Right lobe of liver (tissue), 6 donors: ENCODE measurements around the gene SUCLG2. TPM values are rescaled to one million over a fixed set of nuclear protein-coding genes. Genes with fewer than 3 reads are reported as not detected.

Experiments
- ATAC-seq, 4 donors: fragments of 200-7000 bp; cut with Tn5 transposase; one replicate each; pipeline ENCODE4 v1.9.1; 2020; ENCODE audit warnings: mild to moderate bottlenecking in 4 of 4, moderate library complexity in 4 of 4
- DNase-seq, 3 donors: peaks; one replicate each; pipeline ENCODE4 v3.0.0-alpha.2; 2020
- H3K27ac ChIP-seq, 3 donors: fragments of 200-600 bp; one replicate each; pipeline ENCODE4 v1.8.0; 2022
- H3K27me3 ChIP-seq, 2 donors: fragments of 200-600 bp; one replicate each; pipeline ENCODE4 v1.8.0; 2022
- H3K36me3 ChIP-seq, 4 donors: fragments of 200-600 bp; sonication (generic) in 1 of 4; one replicate each; pipeline versions ENCODE4 v1.5.1 to v1.8.0; 2017 to 2022; ENCODE audit warnings: control low read depth in 1 of 4
- H3K4me1 ChIP-seq, 4 donors: fragments of 200-600 bp; sonication (generic) in 1 of 4; one replicate each; pipeline versions ENCODE4 v1.5.1 to v1.8.0; 2017 to 2022; ENCODE audit warnings: control low read depth in 1 of 4
- H3K4me3 ChIP-seq, 3 donors: fragments of 200-600 bp; one replicate each; pipeline ENCODE4 v1.8.0; 2022
- H3K9me3 ChIP-seq, 4 donors: fragments of 200-600 bp; sonication (generic) in 1 of 4; one replicate each; pipeline versions ENCODE4 v1.5.1 to v1.8.0; 2017 to 2022; ENCODE audit warnings: control low read depth in 1 of 4
- POLR2A ChIP-seq: fragments of 450-650 bp; IDR thresholded peaks from one replicate; pipeline ENCODE4 v1.6.1; 2017; ENCODE audit warnings: antibody characterized with exemption, mild to moderate bottlenecking
- WGBS: methylation state at CpG from one replicate; pipeline ENCODE4 v1.1.6; 2018; ENCODE audit warnings: low coverage, low lambda C conversion rate; ENCODE audit not compliant: insufficient coverage; ENCODE audit errors: missing lambda C conversion rate; 5-methylcytosine and 5-hydroxymethylcytosine counted together
- intact Hi-C, 2 donors: fragments of 100-400 bp; cut with DNase I; formaldehyde crosslinking; loops; one replicate each; pipeline versions ENCODE4 v1.11.2 to v1.14.1; 2022
- total RNA-seq, 6 experiments: library from RNA; depleted of rRNA in 2 of 6; stranded (reverse); fragments of >200 nt in 2 of 6; fragmentation: NEBNext Ultra II Directional in 3 of 6; extraction: Animal tissue kit (Norgen Biotek cat#: 25700) in 3 of 6; gene quantifications; one replicate each; pipeline versions ENCODE4 v1.1.0 to v1.2.4, GENCODE V29; 2016 to 2023
- TF ChIP-seq, protein P1 (sequence below), 4 donors: fragments of 200-600 bp in 3 of 4; fragments of 450-650 bp in 1 of 4; IDR thresholded peaks; one replicate each; pipeline versions ENCODE4 v1.5.1 to v1.8.0; 2016 to 2022; ENCODE audit warnings: antibody characterized with exemption in 4 of 4, mild to moderate bottlenecking in 2 of 4
- donor health status: DM: no; HTN: yes; CAD: no.
- donor health status: DM: no; HTN: no; CAD: no.
- donor health status: DM: no; HTN: no; CAD: no.
- donor health status: DM: no; HTN: yes; CAD: no.
- donor health status: DM: no; HTN: yes; CAD: no.

SUCLG2 gene
- total RNA-seq, 6 experiments from 2014 or later: 138 to 167 (median 158) TPM

DNA sequence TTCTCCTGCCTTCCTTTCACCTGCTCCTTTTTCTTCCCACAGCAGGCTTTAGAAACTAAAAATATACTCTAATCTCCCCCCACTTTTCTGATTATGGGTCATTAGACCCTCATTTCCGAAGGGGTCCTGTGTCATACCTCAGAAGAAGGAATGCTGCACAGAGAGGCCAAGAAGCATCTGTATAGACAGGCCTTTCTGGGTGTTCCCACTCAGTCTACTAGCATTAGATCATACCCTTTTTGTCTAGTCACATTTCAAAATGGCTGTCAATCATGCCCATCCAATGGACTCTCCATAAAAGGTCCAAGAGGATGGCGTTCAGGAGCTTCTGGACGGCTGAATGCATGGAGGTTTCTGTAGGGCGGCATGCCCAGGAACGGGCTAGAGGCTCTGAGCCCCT is 192.2 kb downstream of the SUCLG2 start:
- TF ChIP-seq, protein P1, sequence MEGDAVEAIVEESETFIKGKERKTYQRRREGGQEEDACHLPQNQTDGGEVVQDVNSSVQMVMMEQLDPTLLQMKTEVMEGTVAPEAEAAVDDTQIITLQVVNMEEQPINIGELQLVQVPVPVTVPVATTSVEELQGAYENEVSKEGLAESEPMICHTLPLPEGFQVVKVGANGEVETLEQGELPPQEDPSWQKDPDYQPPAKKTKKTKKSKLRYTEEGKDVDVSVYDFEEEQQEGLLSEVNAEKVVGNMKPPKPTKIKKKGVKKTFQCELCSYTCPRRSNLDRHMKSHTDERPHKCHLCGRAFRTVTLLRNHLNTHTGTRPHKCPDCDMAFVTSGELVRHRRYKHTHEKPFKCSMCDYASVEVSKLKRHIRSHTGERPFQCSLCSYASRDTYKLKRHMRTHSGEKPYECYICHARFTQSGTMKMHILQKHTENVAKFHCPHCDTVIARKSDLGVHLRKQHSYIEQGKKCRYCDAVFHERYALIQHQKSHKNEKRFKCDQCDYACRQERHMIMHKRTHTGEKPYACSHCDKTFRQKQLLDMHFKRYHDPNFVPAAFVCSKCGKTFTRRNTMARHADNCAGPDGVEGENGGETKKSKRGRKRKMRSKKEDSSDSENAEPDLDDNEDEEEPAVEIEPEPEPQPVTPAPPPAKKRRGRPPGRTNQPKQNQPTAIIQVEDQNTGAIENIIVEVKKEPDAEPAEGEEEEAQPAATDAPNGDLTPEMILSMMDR (IDR thresholded peaks at IDR 0.05): no peak
- TF ChIP-seq POLR2A: no peak
- intact Hi-C loops: no loop called here
- Histone ChIP-seq H3K4me3 (no peak overlapping the region), H3K27ac (no peak overlapping the region), H3K9me3 (no peaks in the 10 kb centered on the region), H3K4me1 (no peaks in the 10 kb centered on the region), H3K36me3 (no peaks in the 10 kb centered on the region), H3K27me3 (no peaks in the 10 kb centered on the region)
- WGBS: 94% methylated on average over 5 of the region's 5 CpGs
- ATAC-seq: no peak
- no peak for DNase-seq

DNA sequence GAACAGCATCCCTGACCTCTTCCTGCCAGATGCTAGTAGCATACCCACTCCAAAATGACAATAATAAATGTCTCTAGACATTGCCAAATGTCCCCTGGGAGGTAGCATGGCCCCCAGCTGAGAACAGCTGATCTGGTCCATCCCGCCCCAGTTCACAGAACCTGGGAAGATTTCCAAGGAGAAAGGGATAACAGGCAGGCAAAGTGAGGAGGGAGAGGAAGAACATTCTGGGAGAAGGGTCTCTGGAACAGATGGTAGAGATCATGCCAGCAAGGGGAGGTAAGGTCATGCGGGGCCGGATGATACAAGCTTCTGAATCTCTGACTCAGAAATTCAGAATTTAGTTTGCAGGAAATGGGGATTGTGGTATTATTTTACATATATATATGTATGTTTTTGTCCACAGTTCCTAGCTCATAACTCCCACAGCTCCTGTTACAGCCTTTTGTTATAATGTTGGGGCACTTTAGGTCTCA is 192.7 kb downstream of the SUCLG2 start:
- Histone ChIP-seq H3K9me3 (no peaks in the 10 kb centered on the region), H3K4me1 (no peaks in the 10 kb centered on the region), H3K27me3 (no peaks in the 10 kb centered on the region), H3K27ac (no peak overlapping the region), H3K4me3 (no peak overlapping the region), H3K36me3 (no peaks in the 10 kb centered on the region)
- DNase-seq: no peak
- intact Hi-C loops: no loop called here
- TF ChIP-seq POLR2A: no peak
- TF ChIP-seq, protein P1 (IDR thresholded peaks at IDR 0.05): no peak
- WGBS: 88% methylated on average over 3 of the region's 3 CpGs
- ATAC-seq: no peak

DNA sequence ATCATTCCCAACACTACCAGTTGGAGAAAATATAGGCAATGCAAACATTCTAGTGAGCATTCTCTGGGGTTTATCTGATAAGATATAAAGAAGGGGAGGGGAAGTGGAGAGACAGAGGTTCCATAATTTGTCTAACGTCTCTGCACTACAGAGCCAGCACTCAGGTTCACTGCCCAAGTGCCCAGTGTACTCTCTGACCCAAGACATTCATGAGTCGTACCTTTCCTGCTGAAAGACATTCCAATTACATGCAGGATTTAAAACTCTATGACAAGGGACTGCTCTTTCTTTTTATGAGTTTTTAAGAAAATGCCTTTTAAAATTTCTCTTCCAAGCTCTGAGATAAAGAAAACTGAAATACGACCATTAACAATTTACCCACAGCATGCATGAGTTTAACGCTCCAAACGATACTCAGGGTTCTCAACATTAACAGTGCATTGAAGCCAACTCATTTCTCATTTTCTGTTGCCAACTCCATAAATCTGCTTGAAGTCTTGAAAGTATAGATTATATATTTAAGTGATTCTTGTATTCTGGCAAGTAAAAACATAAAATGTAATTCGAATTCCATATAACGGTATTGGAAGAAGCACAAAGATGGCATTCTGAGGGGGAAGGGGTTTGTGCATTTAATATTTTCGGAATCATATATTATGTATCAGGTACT is 193.4 kb downstream of the SUCLG2 start:
- H3K27me3 ChIP-seq: no peaks in the 10 kb centered on the region
- H3K9me3 ChIP-seq: no peaks in the 10 kb centered on the region
- ATAC-seq: no peak
- H3K4me1 ChIP-seq: no peaks in the 10 kb centered on the region
- intact Hi-C loops: no loop called here
- H3K27ac ChIP-seq: no peak overlapping the region
- WGBS: 88% methylated on average over 8 of the region's 8 CpGs
- no peak for DNase-seq
- no peaks in the 10 kb centered on the region for H3K36me3 ChIP-seq
- H3K4me3 ChIP-seq: no peak overlapping the region
- TF ChIP-seq, protein P1 (IDR thresholded peaks at IDR 0.05): no peak

DNA sequence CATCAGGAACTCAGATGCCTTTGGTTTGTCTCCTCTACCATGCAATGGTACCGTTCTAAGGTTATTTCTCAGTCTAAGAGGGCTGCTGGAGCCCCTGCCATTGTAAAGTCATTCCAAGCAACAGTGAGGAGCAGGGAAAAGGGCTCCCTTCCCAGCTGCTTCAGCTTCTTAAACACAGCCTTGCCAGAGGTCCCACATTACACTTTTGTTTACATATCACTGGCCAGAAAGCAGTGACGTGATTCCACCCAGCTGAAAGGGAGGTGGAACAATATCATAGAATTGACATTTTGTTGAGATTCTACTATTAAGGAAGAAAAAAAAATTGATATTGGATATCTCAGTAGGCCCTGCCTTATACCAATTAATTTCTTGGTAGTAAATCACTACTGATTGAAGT is 194.6 kb downstream of the SUCLG2 start:
- Histone ChIP-seq H3K36me3 (no peaks in the 10 kb centered on the region), H3K27ac (no peak overlapping the region), H3K4me1 (no peaks in the 10 kb centered on the region), H3K9me3 (no peaks in the 10 kb centered on the region), H3K27me3 (no peaks in the 10 kb centered on the region), H3K4me3 (no peak overlapping the region)
- intact Hi-C loops: no loop called here
- TF ChIP-seq, protein P1 (IDR thresholded peaks at IDR 0.05): no peak
- TF ChIP-seq POLR2A: no peak
- 70% methylated on average over 2 of the region's 2 CpGs for WGBS
- DNase-seq: no peak
- no peak for ATAC-seq
